Heart left ventricle (tissue), 13 donors: ENCODE measurements around the gene PROCA1.

Experiments
- CTCF ChIP-seq, 12 donors: fragments of 200-600 bp; sonication (generic) in 4 of 12; IDR thresholded peaks; one replicate each; pipeline versions ENCODE4 v1.5.0 to v1.8.0; 2018 to 2022; ENCODE audit warnings: antibody characterized with exemption in 12 of 12, mild to moderate bottlenecking in 5 of 12
- POLR2A ChIP-seq, 2 donors: fragments of 450-650 bp; IDR thresholded peaks; one replicate each; pipeline ENCODE4 v1.6.1; 2017; ENCODE audit warnings: antibody characterized with exemption in 2 of 2, mild to moderate bottlenecking in 2 of 2, moderate library complexity in 2 of 2
- donor health status: ischemic (EF 13 %, LVEDD 7.1; RV severe dilation, severe dysfunction).
- donor health status: DM: no; HTN: yes; CAD: no.
- donor health status: DM: no; HTN: no; CAD: no.
- donor health status: ischemic (EF 25% LVEDD 6.9; RV normal size, moderate dysfunction).
- donor health status: ischemic (EF 25% LVEDD 5.7; RV mildly dilated, moderate dysfunction).
- donor health status: ischemic (EF 35%, LVEDD 5.7; RV mildly dilated, moderate dysfunction).
- donor health status: nonischemic (EF 11% LVEDD 7.7; RV severe dilation, severe dysfunction).
- donor health status: DM: yes; HTN: yes; CAD: no.
- donor health status: PGD.
- donor health status: ischemic (EF 29% LVEDD 5.4; RV normal size, mild dysfunction).
- donor health status: nonischemic (EF 23%, LVEDD 6.1; RV moderate dilation, normal function).

DNA sequence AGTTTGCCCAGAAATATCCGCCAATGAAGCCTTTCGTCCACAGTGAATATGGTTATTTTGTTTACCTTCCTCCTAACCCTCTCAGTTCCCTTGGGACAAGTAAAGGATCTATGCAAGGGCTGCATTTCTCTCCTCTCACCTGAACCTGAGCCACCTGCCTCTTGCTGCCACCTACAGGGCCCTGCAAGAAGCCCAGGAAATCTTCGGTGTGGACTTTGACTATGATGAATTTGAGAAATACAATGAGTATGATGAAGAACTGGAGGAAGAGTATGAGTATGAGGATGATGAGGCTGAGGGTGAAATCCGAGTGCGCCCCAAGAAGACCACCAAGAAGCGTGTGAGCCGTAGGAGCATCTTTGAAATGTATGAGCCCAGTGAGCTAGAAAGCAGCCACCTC is 35.7 kb downstream of the PROCA1 start:
- TF ChIP-seq POLR2A (IDR thresholded peaks at IDR 0.05) (no peak), CTCF (IDR thresholded peaks at IDR 0.05) (peak in 2 of 12 donors; percentile 8 to 9)
